HL-60 (cell line): Measurements from ENCODE around the gene PSPN.
A peak's percentile ranks its signal among the peaks of the same experiment; 100 is the strongest.
"Not testable (repeated sequence)": the region's sequence is repeated elsewhere in the genome, so short reads cannot be mapped to it uniquely, and the experiment has no call there.

Source experiments
- DNase-seq, 2 experiments: peaks; one replicate each; pipeline ENCODE4 v3.0.0-alpha.2; 2010 to 2020; ENCODE audit warnings: low read depth in 1 of 2, low spot score in 1 of 2
- H3K27ac ChIP-seq: fragments of 250-450 bp; sonication (Bioruptor Pico); replicated peaks from 2 replicates; pipeline ENCODE4 v1.5.1; 2020; ENCODE audit warnings: mild to moderate bottlenecking, moderate library complexity
- H3K27me3 ChIP-seq: fragments of 250-450 bp; sonication (Bioruptor Pico); 2 replicates; pipeline ENCODE4 v1.5.1; 2021; ENCODE audit warnings: mild to moderate bottlenecking, moderate library complexity; ENCODE audit not compliant: insufficient read depth, poor library complexity, severe bottlenecking
- H3K4me3 ChIP-seq: replicated peaks from 2 replicates; pipeline ENCODE4 v1.5.1; 2011; ENCODE audit warnings: mild to moderate bottlenecking, control low read depth, low read length; ENCODE audit not compliant: insufficient read depth
- GABPA ChIP-seq: IDR thresholded peaks from 2 replicates; pipeline ENCODE4 v1.6.1; 2012; ENCODE audit warnings: low read depth
- POLR2AphosphoS5 ChIP-seq: IDR thresholded peaks from 2 replicates; pipeline ENCODE4 v1.6.1; 2012; ENCODE audit warnings: low read depth
- SPI1 ChIP-seq: IDR thresholded peaks from 2 replicates; pipeline ENCODE4 v1.6.1; 2012; ENCODE audit warnings: low read depth, mild to moderate bottlenecking, borderline replicate concordance
- TF ChIP-seq, protein P1 (sequence below): IDR thresholded peaks from one replicate; pipeline ENCODE4 v1.5.1; 2011; ENCODE audit warnings: low read length, control low read depth, inconsistent platforms; ENCODE audit not compliant: insufficient read depth
- TF ChIP-seq, protein P2 (sequence below): IDR thresholded peaks from 2 replicates; pipeline ENCODE4 v1.6.1; 2012; ENCODE audit warnings: low read depth; ENCODE audit not compliant: insufficient replicate concordance

Gene PSPN

GRCh38 chr19:6362027-6362350 is 13.7 kb downstream of the PSPN start:
- H3K27me3 ChIP-seq, result no peaks in the 10 kb centered on the region
- TF ChIP-seq, protein P1, sequence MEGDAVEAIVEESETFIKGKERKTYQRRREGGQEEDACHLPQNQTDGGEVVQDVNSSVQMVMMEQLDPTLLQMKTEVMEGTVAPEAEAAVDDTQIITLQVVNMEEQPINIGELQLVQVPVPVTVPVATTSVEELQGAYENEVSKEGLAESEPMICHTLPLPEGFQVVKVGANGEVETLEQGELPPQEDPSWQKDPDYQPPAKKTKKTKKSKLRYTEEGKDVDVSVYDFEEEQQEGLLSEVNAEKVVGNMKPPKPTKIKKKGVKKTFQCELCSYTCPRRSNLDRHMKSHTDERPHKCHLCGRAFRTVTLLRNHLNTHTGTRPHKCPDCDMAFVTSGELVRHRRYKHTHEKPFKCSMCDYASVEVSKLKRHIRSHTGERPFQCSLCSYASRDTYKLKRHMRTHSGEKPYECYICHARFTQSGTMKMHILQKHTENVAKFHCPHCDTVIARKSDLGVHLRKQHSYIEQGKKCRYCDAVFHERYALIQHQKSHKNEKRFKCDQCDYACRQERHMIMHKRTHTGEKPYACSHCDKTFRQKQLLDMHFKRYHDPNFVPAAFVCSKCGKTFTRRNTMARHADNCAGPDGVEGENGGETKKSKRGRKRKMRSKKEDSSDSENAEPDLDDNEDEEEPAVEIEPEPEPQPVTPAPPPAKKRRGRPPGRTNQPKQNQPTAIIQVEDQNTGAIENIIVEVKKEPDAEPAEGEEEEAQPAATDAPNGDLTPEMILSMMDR, result no peak
- TF ChIP-seq, protein P2, sequence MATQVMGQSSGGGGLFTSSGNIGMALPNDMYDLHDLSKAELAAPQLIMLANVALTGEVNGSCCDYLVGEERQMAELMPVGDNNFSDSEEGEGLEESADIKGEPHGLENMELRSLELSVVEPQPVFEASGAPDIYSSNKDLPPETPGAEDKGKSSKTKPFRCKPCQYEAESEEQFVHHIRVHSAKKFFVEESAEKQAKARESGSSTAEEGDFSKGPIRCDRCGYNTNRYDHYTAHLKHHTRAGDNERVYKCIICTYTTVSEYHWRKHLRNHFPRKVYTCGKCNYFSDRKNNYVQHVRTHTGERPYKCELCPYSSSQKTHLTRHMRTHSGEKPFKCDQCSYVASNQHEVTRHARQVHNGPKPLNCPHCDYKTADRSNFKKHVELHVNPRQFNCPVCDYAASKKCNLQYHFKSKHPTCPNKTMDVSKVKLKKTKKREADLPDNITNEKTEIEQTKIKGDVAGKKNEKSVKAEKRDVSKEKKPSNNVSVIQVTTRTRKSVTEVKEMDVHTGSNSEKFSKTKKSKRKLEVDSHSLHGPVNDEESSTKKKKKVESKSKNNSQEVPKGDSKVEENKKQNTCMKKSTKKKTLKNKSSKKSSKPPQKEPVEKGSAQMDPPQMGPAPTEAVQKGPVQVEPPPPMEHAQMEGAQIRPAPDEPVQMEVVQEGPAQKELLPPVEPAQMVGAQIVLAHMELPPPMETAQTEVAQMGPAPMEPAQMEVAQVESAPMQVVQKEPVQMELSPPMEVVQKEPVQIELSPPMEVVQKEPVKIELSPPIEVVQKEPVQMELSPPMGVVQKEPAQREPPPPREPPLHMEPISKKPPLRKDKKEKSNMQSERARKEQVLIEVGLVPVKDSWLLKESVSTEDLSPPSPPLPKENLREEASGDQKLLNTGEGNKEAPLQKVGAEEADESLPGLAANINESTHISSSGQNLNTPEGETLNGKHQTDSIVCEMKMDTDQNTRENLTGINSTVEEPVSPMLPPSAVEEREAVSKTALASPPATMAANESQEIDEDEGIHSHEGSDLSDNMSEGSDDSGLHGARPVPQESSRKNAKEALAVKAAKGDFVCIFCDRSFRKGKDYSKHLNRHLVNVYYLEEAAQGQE, result no peak
- TF ChIP-seq SPI1 (no peak; the same call in 1 of the 2 replicates), GABPA (no peak), POLR2AphosphoS5 (no peak)
- peak overlapping the region; percentile 87 for H3K27ac ChIP-seq
- no peak for DNase-seq
- peak overlapping the region; percentile 90 for H3K4me3 ChIP-seq

DNA sequence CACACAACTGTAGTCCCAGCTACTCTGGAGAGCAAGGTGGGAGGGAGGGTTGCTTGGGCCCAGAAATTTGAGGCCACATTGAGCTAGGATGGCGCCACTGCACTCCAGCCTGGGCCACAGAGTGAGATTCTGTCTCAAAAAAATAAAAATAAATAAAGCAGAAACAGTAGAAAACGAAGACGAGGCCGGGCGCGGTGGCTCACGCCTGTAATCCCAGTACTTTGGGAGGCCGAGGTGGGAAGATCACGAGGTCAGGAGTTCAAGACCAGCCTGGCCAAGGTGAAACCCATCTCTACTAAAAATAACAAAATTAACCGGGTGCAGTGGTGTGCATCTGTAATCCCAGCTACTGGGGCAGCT is 14.9 kb downstream of the PSPN start:
- 0 out of 2 replicates have a peak overlapping the region, but pooled peaks have one; percentile 22 for H3K4me3 ChIP-seq
- not testable (repeated sequence) for H3K27me3 ChIP-seq, DNase-seq
- H3K27ac ChIP-seq, result peak overlapping the region; percentile 87

- H3K27ac ChIP-seq, H3K27me3 ChIP-seq, DNase-seq, H3K4me3 ChIP-seq: not testable (repeated sequence)
These were observed 15.3 kb downstream of the PSPN start for GRCh38 chr19:6360445-6360844.

GRCh38 chr19:6359568-6360341 is 16.0 kb downstream of the PSPN start:
- no peak overlapping the region for H3K4me3 ChIP-seq
- DNase-seq, result no peak
- TF ChIP-seq, protein P2, result no peak
- TF ChIP-seq, protein P1, result no peak
- TF ChIP-seq POLR2AphosphoS5, result no peak
- TF ChIP-seq GABPA, result no peak
- no peak for TF ChIP-seq SPI1

GRCh38 chr19:6358003-6358402 is 17.7 kb downstream of the PSPN start:
- TF ChIP-seq POLR2AphosphoS5, result no peak
- no peak for TF ChIP-seq SPI1
- TF ChIP-seq, protein P1, result no peak
- TF ChIP-seq, protein P2, result no peak
- no peak for TF ChIP-seq GABPA
- DNase-seq, result no peak

More at GRCh38 chr19:6359568-6360341, 16.0 kb downstream of the PSPN start:
- no peaks in the 10 kb centered on the region for H3K27me3 ChIP-seq
- H3K27ac ChIP-seq, result no peak overlapping the region

More at GRCh38 chr19:6358003-6358402, 17.7 kb downstream of the PSPN start:
- no peaks in the 10 kb centered on the region for H3K27me3 ChIP-seq
- no peak overlapping the region for H3K4me3 ChIP-seq
- no peak overlapping the region for H3K27ac ChIP-seq
